HG03457 (cell line): ENCODE results near the gene LASP1.
"Not testable (repeated sequence)": the region's sequence is repeated elsewhere in the genome, so short reads cannot be mapped to it uniquely, and the experiment has no call there.

Experiments used
- ATAC-seq: cut with Tn5 transposase; IDR thresholded peaks from one replicate; pipeline ENCODE4 v1.9.1; 2021; ENCODE audit warnings: moderate number of reproducible peaks; ENCODE audit not compliant: unreplicated experiment

The LASP1 gene

DNA sequence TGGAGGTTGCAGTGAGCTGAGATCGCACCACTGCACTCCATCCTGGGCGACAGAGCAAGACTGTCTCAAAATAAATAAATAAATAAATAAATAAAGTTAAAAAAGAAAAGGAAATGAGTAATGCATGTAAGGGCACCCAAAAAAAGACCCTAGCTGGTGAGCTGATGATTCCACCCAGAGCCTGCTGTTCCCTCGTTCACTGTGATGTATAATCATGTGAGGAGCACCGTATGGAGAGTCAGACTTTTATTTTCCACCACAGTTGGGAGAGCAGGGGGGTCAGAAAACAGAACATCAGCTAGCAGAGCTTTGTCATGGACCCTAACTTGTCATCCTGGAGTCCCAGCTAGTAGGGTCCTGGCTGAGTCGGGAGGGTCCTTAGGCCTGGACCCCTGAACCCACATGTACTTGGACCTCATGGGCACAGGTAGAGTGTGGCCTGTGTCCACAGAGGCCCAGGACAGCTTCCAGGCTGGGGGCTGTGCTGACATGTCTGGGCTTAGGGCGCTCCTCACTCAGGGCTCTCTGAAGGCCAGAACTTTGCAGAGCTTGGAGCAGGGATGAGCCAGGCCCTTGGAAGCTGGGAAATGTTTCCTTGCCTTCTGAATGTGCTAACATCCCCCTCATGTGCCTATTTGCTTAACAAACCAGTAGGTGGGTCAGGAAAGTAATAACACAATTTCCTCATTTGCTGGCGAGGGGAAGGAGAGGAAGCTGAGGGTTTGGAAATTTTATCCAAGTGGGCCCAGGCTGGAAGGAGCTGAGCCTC lies 36.8 kb downstream of the LASP1 start:
- ATAC-seq = no peak

DNA sequence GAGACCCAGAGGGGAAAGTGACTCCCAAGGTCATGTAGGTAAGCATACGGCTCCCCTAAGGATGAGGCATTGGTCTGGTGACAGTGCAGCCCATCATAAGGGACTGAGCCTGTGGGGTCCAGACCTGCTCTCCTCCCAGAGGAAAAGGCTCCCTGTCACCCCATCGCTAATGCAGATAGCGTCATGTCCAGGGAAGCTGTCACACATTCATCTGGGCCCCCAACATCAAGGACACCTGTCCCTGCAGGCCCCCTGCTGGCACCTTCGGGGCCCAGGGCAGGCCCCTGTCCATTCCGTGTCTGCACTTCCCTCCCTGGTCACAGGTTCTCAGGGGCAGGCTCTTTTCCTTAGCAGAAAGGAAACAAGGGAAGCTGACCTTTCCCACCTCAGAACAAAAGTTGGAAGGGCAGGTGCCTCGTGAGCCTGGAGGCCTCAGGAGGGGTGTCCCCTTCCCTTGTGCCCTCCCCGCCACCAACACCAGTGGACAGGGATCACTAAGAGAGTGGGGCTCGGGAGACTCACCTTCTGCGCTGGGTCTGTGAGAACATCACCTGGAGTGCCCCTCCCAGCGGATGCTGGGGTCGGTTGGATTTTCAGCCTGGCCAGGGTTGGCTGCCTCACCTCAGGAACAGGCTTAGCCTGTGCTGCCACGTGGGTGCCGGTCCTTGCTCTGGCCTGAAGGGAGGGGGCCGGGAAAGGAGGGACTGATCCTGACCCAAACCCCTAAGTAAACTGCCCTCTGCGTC lies 38.2 kb downstream of the LASP1 start:
- no peak for ATAC-seq

DNA sequence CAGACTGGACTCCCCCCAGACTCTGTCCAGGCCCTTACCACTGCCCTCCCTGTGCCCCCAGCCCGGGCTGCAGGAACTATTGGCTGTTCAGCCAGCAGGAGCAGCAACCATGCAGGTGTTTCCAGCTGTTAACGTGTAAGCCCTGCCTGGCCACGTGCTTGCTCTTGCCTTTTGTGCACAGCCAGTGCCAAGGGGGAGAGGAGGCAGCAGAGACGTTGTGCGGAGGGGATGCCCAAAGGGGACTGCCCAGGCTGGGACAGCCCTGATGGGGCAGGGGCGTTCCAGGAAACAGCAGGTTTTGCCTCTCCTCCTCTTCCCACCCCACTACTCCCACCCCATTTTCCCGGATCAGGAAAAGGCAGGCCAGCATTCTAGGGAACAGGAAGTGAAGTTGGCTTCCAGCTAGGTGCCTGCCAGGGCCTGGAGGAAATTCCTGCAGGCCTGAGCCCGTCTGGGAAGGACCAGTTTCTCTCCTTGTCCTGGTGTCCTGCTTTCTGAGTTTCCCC lies 38.9 kb downstream of the LASP1 start:
- ATAC-seq = no peak

DNA sequence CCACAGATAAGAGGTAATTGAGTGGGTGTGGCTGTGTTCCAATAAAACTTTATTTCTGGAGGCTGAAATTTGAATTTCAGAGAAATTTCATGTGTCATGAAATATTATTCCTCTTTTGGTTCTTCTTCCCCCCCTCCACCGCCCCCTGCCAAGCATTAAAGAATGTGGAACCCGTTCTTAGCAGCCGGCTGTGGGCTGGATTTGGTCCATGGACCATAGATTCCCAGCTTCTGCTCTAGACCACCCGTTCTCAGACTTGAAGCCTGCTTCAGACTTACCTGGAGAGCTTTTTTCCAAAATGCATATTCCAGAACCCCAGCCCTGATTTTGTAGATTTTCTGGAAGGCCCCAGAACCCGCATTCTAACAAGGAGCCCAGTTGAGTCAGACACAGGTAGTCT lies 40.5 kb downstream of the LASP1 start:
- ATAC-seq = no peak

DNA sequence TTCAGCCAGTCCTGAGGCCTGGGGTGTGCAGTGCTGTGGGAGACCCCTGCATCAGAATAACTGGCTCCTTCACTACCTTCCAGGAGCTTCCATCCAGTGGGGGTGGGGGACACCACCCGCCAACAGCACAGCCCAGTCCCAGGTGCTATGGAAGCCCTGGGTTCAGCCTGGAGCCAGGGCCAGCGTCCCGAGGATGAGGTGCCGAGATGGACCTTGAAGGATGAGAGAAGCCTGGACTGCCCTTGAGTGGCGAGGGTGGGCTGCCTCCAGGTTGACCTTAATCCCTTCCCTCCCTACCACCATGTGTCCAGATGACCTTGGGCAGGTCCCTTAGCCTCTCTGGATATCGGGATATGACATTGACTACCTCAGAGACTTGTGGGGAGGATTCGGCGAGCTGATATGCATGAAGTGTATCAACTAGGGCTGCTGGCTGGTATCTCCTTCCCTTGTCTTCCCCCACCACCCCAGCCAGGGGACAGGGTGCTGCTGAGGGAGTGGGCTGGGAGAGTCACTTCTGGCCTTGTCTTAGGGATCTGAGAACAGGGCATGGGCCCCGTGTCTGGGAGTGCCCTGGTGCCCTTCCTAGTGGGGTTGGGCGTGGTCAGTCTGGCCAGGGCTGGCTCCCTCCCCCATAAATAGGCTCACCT lies 41.3 kb downstream of the LASP1 start:
- ATAC-seq = no peak

DNA sequence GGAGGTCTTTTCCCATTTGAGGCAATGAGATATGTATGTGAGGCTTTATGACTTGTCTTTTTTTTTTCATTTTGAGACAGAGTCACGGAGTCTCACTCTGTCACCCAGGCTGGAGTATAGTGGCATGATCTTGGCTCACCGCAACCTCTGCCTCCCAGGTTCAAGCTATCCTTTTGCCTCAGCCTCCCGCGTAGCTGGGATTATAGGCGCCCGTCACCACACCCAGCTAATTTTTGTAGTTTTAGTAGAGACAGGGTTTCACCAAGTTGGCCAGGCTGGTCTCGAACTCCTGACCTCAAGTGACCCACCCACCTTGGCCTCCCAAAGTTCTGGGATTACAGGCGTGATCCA lies 41.8 kb downstream of the LASP1 start:
- not testable (repeated sequence) for ATAC-seq

DNA sequence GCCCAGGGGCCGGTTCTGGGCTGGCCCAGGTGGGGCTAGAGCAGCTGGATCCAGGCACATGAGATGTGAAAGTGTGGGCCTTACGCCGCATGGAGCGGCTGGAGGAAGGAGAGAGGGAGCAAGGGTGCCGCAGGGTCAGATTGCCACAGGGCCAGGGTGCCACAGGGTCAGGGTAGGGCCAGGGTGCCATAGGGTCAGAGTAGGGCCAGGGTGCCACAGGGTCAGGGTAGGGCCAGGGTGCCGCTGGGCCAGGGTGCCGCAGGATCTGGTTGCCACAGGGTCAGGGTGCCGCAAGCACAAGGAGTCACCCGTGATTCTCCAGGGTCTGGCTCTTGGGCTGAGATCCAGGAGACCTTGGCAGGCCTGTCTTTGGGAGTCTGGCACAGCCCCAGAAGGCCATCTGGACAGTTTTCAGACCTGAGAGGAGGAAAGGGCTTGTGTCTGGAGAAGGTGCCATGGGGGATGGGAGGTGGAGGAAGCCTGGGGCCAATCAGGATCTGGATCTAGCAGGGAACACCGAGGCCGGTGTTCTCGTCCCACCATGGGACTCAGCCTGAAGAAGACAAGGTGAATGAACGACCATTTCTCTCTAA lies 42.5 kb downstream of the LASP1 start:
- ATAC-seq = no peak

DNA sequence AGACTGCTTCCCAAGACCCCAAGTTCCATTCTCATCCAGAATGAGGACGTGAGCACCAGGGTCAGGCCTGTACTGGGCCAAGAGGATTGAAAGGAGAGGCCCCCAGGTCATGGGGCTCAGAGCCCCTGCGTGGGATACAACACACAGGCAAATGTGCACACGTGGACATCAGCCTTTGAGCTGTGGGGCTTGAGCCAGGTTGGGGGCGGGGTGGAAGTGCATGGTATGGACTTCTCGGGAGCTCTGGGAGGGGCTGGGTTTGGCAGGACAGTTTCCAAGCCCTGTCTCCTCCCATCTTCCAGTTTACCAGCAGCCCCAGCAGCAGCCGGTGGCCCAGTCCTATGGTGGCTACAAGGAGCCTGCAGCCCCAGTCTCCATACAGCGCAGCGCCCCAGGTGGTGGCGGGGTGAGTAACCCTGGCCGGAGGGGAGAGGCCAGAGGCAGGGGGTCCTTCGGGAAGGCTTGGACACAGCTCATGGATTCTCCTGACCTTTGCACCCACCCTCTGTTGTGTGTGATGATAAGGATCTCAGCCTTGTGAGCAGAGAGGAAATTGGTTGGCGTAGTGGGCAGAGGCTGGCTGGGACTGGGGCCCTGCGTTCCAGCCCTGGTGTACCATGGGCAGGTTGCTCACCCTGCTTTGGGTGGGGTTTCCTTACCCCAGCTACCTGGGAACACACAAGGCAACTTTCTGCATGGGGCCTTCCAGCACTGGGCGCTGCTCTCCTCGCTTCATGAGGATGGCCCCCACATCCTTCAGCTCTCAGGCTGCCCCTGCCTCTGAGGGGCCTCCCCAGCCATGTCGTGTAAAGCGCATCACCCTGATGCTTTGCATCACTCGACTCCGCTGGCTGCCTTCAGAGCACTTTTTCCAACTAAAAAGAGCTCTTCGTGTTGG lies 45.1 kb downstream of the LASP1 start:
- ATAC-seq = no peak

DNA sequence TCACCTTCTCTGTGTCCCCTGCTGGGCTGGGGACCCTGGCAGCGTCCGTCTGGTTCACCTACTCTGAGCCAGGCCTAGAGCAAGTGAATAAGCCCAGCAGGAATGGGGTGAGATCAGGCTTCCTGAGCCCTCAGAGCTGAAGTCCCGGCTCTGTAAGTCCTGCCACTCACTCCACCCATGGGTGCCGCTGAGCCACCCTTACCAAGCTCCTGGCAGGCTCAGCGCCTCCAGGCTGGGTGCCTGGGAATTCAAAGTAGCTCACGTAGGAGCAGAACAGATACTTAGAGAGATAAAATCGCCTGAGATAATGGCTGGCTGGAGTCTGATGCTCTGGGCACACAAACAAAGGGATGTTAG lies 45.8 kb downstream of the LASP1 start:
- ATAC-seq = no peak

DNA sequence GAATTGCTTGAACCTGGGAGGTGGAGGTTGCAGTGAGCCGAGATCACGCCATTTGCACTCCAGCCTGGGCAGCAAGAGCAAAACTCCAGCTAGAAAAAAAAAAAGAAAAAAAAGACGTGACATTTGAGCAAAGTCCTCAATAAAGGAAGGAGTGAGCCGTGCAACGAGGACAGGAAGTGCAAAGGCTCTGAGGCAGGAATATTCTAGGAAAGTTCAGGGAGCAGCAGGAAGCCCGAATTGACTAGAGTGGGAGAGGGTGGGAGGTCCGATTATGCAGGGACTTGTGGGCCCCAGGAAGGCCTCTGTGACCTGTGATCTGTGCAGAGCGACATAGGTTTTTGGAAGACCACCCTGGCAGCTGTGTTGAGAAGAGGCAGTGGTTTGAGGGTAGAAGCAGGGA lies 46.9 kb downstream of the LASP1 start:
- no peak for ATAC-seq

DNA sequence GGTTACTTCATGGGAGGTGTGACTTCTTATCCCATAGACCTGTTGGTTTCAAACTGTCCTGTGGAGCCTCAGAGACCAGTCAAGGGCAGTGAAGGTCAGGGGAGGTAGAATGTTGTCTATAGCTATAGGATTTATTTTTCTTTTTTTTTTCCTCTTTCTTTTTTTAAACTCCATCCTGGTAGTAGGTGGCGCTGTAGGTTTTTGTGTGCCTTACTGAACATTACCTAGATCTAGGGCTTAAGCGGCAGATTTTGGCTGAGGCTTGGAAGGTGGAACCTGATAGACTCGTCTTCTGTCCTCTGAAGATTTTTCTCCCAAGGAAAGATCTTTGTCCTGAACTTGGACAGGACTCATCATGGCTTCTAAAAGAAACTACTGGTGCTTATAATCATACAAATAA lies 47.4 kb downstream of the LASP1 start:
- no peak for ATAC-seq

DNA sequence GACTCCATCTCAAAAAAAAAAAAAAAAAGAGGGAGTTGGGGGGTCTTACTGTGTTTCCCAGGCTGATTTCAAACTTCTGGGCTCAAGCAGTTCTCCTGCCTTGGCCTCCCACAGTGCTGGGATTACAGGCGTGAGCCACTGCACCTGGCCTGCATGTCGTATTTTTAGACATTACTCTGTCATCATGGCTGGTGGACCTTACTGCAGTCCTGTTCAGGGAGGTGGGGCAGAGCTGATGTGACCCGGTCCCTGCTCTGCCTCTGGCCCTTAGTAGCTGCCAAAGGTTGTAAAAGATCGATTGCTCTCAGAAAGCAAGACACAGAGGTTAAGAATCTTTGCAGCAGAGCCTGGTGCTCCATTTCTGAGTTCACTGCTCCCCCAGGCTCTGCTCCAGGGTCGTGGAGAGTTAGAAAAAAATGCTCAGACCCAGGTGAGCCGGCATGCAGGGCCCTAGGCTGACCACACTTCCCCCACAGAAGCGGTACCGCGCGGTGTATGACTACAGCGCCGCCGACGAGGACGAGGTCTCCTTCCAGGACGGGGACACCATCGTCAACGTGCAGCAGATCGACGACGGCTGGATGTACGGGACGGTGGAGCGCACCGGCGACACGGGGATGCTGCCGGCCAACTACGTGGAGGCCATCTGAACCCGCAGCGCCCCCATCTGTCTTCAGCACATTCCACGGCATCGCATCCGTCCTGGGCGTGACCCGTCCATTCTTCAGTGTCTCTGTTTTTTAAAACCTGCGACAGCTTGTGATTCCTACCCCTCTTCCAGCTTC lies 48.5 kb downstream of the LASP1 start:
- ATAC-seq = no peak

DNA sequence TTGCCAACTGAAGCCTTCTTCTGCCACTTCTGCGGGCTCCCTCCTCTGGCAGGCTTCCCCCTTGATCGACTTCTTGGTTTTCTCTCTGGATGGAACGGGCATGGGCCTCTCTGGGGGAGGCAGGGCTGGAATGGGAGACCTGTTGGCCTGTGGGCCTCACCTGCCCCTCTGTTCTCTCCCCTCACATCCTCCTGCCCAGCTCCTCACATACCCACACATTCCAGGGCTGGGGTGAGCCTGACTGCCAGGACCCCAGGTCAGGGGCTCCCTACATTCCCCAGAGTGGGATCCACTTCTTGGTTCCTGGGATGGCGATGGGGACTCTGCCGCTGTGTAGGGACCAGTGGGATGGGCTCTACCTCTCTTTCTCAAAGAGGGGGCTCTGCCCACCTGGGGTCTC lies 49.1 kb downstream of the LASP1 start:
- no peak for ATAC-seq

DNA sequence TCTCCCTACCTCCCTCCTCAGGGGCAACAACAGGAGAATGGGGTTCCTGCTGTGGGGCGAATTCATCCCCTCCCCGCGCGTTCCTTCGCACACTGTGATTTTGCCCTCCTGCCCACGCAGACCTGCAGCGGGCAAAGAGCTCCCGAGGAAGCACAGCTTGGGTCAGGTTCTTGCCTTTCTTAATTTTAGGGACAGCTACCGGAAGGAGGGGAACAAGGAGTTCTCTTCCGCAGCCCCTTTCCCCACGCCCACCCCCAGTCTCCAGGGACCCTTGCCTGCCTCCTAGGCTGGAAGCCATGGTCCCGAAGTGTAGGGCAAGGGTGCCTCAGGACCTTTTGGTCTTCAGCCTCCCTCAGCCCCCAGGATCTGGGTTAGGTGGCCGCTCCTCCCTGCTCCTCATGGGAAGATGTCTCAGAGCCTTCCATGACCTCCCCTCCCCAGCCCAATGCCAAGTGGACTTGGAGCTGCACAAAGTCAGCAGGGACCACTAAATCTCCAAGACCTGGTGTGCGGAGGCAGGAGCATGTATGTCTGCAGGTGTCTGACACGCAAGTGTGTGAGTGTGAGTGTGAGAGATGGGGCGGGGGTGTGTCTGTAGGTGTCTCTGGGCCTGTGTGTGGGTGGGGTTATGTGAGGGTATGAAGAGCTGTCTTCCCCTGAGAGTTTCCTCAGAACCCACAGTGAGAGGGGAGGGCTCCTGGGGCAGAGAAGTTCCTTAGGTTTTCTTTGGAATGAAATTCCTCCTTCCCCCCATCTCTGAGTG lies 49.6 kb downstream of the LASP1 start:
- no peak for ATAC-seq

DNA sequence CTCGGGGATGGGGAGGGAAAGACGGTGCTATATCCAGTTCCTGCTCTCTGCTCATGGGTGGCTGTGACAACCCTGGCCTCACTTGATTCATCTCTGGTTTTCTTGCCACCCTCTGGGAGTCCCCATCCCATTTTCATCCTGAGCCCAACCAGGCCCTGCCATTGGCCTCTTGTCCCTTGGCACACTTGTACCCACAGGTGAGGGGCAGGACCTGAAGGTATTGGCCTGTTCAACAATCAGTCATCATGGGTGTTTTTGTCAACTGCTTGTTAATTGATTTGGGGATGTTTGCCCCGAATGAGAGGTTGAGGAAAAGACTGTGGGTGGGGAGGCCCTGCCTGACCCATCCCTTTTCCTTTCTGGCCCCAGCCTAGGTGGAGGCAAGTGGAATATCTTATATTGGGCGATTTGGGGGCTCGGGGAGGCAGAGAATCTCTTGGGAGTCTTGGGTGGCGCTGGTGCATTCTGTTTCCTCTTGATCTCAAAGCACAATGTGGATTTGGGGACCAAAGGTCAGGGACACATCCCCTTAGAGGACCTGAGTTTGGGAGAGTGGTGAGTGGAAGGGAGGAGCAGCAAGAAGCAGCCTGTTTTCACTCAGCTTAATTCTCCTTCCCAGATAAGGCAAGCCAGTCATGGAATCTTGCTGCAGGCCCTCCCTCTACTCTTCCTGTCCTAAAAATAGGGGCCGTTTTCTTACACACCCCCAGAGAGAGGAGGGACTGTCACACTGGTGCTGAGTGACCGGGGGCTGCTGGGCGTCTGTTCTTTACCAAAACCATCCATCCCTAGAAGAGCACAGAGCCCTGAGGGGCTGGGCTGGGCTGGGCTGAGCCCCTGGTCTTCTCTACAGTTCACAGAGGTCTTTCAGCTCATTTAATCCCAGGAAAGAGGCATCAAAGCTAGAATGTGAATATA lies 50.8 kb downstream of the LASP1 start:
- ATAC-seq = no peak

DNA sequence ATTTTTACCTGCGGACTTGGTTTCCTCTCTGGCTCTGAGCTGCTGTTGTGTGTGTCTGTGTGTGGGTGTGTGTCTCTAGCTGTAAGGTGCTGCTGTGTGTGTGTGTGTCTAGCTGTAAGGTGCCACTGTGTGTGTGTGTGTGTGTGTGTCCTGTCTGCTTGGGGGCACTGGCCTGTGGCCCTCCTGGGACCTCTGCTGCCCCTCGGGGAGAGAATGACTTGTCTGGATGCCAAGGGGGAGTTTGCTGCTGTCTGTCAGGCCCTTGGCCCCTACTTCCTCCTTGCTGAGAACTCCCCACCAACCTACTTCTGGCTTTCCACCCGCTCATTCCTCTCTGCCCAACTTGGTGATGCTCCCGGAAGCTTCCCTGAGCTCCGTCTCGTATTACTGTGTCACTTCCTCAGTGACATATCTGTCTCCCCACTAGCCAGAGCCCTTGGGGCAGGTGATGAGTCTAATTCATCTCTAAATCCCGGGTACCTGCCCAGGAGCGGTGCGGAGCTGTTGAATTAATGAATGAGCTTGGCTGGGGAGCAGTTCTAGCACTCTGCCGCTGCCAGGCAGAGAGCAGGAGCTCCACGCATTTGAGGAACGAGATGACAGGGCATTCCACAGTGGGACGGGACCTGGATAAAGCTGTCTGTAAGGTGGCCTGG lies 52.0 kb downstream of the LASP1 start:
- ATAC-seq = no peak

DNA sequence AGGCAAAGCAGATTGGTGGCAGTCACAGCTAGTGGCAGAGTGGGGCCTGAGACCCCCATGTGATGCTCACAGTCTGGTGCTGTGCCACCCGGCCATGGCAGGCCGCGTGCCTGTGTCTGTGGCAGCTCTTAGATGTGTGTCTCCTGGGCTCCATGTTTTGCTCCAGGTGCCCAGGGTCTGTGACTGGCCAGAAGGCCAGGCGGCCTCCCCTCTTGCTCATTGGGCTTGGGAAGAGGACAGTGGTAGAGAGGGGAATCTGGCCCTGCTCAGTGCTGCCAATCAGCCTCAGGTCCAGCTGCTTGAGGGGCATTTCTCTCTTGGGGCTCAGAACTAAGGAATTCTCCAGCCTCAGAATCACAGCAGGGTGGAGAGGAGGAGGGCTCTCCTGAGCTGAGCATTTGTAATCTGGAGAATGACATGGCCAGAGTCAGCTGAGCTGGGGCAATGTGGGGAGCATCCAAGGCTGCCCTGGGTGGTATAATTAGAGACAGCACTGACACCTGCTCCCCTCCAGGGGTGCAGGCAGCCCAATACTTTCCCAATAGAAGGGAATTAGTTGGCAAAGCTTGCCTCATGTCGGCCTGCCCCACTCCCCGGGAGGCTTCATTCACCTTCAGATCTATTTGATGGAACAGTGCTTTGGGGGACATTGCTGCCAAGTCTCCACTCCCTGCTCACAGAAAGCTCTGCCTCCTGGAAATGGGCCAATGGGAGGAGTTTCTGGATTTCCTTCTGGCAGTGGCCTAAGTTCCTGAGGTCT lies 52.9 kb downstream of the LASP1 start:
- no peak for ATAC-seq
